ENCODE data around the gene DUSP14. TPM values are rescaled to one million over a fixed set of nuclear protein-coding genes. Genes with fewer than 3 reads are reported as not detected.

The DUSP14 gene
- total and polyA plus RNA-seq, 9 of the 15 experiments (the other 6 are each of a cell fraction or from before 2014, with no cell fraction given), result 20.2 to 74.0 (median 31.8) TPM

DNA sequence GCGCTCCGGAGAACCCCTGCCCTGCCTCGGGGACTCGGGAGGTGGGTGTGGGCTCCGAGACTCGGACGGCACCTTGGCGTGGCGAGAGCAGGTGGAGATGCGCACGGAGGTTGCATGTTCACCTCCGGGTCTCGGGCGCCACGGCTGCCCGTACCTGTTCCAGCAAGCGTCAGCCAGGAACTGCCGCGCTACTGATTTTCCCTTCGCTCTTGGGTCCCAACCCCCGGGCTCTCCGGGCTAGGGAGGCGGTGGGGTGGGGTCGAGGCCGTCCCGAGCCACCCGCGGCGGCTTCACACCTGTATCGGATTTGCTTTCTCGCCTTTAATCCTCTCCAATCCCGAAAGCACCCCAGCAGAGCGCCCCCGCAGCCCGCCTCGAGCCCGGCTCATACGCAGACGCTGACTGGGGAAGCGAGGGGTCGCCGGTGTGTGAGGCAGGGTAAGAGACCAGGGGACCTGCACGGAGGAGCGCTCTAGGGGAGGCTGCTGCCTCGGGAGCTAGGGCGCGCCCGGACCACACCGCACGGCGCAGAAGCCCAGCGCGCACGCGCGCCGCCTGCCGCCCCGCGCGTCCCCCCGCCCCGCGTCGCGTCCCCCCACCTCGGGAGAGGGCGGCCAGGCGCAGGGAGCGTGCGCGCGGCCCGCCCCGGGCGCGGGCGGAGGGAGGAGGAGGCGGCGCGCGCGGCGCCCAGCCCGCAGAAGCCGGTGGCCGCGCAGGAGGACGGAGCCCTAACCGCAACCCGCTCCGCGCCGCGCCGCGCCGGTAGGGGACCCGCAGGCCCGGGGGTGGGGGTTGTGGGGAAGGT lies at the start of gene DUSP14 (continued):
- TF ChIP-seq, protein P1, sequence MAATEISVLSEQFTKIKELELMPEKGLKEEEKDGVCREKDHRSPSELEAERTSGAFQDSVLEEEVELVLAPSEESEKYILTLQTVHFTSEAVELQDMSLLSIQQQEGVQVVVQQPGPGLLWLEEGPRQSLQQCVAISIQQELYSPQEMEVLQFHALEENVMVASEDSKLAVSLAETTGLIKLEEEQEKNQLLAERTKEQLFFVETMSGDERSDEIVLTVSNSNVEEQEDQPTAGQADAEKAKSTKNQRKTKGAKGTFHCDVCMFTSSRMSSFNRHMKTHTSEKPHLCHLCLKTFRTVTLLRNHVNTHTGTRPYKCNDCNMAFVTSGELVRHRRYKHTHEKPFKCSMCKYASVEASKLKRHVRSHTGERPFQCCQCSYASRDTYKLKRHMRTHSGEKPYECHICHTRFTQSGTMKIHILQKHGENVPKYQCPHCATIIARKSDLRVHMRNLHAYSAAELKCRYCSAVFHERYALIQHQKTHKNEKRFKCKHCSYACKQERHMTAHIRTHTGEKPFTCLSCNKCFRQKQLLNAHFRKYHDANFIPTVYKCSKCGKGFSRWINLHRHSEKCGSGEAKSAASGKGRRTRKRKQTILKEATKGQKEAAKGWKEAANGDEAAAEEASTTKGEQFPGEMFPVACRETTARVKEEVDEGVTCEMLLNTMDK (IDR thresholded peaks at IDR 0.05; ENCODE audit: borderline replicate concordance, insufficient read depth, low read depth, low read length, poor library complexity, severe bottlenecking), result peak; percentile 83
- peak; percentile 49 for TF ChIP-seq POLR2H (tag; IDR thresholded peaks at IDR 0.05; ENCODE audit: low read depth)
- no peak for TF ChIP-seq ZNF699 (CRISPR knock-in tag; IDR thresholded peaks at IDR 0.05; ENCODE audit: insufficient replicate concordance)
- TF ChIP-seq GTF2A2 (tag; IDR thresholded peaks at IDR 0.05), result no peak
- TF ChIP-seq, protein P2, sequence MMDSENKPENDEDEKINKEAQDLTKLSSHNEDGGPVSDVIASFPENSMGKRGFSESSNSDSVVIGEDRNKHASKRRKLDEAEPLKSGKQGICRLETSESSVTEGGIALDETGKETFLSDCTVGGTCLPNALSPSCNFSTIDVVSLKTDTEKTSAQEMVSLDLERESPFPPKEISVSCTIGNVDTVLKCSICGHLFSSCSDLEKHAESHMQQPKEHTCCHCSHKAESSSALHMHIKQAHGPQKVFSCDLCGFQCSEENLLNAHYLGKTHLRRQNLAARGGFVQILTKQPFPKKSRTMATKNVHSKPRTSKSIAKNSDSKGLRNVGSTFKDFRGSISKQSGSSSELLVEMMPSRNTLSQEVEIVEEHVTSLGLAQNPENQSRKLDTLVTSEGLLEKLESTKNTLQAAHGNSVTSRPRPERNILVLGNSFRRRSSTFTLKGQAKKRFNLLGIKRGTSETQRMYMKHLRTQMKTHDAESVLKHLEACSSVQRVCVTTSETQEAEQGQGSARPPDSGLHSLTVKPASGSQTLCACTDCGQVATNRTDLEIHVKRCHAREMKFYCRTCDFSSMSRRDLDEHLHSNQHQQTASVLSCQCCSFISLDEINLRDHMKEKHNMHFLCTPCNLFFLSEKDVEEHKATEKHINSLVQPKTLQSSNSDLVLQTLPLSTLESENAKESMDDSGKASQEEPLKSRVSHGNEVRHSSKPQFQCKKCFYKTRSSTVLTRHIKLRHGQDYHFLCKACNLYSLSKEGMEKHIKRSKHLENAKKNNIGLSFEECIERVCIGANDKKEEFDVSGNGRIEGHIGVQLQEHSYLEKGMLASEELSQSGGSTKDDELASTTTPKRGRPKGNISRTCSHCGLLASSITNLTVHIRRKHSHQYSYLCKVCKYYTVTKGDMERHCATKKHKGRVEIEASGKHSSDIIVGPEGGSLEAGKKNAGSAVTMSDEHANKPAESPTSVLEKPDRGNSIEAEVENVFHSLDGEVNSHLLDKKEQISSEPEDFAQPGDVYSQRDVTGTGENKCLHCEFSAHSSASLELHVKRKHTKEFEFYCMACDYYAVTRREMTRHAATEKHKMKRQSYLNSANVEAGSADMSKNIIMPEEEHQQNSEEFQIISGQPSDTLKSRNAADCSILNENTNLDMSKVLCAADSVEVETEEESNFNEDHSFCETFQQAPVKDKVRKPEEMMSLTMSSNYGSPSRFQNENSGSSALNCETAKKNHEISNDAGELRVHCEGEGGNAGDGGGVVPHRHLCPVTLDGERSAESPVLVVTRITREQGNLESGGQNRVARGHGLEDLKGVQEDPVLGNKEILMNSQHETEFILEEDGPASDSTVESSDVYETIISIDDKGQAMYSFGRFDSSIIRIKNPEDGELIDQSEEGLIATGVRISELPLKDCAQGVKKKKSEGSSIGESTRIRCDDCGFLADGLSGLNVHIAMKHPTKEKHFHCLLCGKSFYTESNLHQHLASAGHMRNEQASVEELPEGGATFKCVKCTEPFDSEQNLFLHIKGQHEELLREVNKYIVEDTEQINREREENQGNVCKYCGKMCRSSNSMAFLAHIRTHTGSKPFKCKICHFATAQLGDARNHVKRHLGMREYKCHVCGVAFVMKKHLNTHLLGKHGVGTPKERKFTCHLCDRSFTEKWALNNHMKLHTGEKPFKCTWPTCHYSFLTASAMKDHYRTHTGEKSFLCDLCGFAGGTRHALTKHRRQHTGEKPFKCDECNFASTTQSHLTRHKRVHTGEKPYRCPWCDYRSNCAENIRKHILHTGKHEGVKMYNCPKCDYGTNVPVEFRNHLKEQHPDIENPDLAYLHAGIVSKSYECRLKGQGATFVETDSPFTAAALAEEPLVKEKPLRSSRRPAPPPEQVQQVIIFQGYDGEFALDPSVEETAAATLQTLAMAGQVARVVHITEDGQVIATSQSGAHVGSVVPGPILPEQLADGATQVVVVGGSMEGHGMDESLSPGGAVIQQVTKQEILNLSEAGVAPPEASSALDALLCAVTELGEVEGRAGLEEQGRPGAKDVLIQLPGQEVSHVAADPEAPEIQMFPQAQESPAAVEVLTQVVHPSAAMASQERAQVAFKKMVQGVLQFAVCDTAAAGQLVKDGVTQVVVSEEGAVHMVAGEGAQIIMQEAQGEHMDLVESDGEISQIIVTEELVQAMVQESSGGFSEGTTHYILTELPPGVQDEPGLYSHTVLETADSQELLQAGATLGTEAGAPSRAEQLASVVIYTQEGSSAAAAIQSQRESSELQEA (IDR thresholded peaks at IDR 0.05; ENCODE audit: low read depth), result no peak
- no peak for TF ChIP-seq SMAD3 (CRISPR knock-in tag; conservative IDR thresholded peaks at IDR 0.05)
- TF ChIP-seq, protein P3, sequence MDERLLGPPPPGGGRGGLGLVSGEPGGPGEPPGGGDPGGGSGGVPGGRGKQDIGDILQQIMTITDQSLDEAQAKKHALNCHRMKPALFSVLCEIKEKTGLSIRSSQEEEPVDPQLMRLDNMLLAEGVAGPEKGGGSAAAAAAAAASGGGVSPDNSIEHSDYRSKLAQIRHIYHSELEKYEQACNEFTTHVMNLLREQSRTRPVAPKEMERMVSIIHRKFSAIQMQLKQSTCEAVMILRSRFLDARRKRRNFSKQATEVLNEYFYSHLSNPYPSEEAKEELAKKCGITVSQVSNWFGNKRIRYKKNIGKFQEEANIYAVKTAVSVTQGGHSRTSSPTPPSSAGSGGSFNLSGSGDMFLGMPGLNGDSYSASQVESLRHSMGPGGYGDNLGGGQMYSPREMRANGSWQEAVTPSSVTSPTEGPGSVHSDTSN (CRISPR knock-in tag; IDR thresholded peaks at IDR 0.05; ENCODE audit: low read depth), result no peak
- TF ChIP-seq, protein P3 (tag; conservative IDR thresholded peaks at IDR 0.05; ENCODE audit: low read depth), result no peak
- no peak for TF ChIP-seq ERF (CRISPR knock-in tag; IDR thresholded peaks at IDR 0.05)
- TF ChIP-seq CREB1 (IDR thresholded peaks at IDR 0.05), result no peak
- no peak for TF ChIP-seq CREB1 (CRISPR knock-in tag; IDR thresholded peaks at IDR 0.05)
- no peak for TF ChIP-seq FOS (IDR thresholded peaks at IDR 0.05; ENCODE audit: extremely low read depth, insufficient read length)
